ENCODE data around the gene GFM2.
"Not testable (repeated sequence)": the region's sequence is repeated elsewhere in the genome, so short reads cannot be mapped to it uniquely, and the experiment has no call there.

The GFM2 gene

GRCh38 chr5:74766849-74767578 is at the start of gene GFM2, which contains the start of gene NSA2:
GFM2 (minus strand) TSS chr5:74767117; CDS start chr5:74763742, 3,375 bp downstream.
NSA2 (plus strand) TSS chr5:74767249; CDS start chr5:74767361, 112 bp downstream.
- DNase-seq: peak; percentile 78 to 85 (median 82)

DNA sequence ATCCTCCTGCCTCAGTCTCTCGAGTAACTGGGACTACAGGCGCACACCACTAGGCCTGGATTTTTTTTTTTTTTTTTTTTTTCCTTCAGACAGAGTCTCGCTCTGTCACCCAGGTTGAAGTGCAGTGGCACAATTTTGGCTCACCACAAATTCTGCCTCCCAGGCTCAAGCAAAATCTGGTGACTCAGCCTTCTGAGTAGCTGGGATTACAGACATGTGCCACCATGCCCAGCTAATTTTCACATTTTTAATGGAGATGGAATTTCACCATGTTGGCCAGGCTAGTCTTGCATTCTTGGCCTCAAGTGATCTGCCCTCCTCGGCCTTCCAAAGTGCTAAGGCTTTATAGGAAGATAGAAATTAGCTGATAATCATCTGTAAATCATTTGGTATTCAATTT is 44.0 kb upstream of the GFM2 start:
- no peak for DNase-seq

- DNase-seq: no peak
These were observed 35.0 kb upstream of the GFM2 start for GRCh38 chr5:74801941-74802340.

- DNase-seq: no peak
These were observed 34.3 kb upstream of the GFM2 start for GRCh38 chr5:74801197-74801596.

- DNase-seq: no peak
These were observed 32.3 kb upstream of the GFM2 start for GRCh38 chr5:74798977-74799911.

DNA sequence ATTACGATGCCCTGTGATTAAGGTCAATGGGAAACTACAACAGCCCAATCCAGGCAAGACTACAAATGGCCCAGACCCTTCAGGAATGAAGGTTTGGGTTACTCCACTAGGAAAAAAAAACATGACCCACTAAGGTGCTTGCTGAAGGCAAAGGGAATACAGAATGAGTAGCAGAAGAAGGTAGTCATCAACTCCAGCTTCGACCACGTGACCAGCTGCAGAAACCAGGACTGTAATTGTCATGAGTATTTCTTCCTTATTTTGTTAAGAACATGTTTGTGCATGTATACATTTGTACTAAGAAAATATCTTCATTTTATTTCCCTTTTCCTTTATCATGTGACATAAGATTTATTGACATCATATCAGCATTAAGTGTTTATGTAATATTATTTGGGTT is 24.8 kb upstream of the GFM2 start:
- DNase-seq: not testable (repeated sequence)

GRCh38 chr5:74787424-74787823 is 20.5 kb upstream of the GFM2 start:
- no peak for DNase-seq

DNA sequence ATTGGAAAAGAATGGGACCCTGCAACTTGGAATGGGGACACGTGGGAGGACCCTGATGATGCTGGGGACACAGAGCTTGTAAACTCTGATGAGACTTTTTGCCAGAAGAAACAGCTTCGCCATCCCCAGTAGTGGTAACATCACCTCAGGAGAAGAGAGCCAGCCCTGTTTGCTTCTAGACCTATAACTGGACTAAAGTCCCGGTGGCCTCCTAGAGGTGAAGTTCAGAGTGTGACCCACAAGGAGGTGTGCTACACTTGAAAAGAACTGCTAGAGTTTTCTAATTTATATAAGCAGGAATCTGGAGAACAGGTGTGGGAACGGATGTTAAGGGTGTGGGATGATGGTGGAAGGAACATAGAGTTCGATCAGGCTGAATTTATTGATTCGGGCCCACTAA is 19.9 kb upstream of the GFM2 start:
- no peak for DNase-seq

DNA sequence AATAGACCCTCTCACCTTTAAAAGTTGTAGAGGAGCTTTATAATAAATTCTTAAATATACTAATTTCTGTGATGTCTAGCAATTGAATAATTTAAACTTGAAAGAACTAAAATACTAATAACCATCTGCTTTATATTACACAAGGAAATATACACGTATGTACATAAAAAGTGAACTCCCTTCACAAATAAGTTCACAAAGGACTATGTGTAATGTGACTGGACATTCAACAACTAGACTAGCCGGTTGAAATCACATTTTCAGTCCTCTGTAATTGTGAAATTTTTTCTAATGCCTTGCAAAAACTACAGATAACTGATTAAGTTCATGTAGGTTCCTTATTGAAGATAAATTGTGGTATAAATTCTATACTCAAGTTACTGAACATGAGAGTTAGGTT is 11.7 kb upstream of the GFM2 start:
- no peak for DNase-seq

GRCh38 chr5:74772359-74772758 is 5.4 kb upstream of the GFM2 start:
- DNase-seq: no peak

GRCh38 chr5:74767579-74767913 is 629 bp upstream of the GFM2 start:
- no peak for DNase-seq

- DNase-seq: no peak
These were observed 484 bp downstream of the GFM2 start for GRCh38 chr5:74766418-74766848.

DNA sequence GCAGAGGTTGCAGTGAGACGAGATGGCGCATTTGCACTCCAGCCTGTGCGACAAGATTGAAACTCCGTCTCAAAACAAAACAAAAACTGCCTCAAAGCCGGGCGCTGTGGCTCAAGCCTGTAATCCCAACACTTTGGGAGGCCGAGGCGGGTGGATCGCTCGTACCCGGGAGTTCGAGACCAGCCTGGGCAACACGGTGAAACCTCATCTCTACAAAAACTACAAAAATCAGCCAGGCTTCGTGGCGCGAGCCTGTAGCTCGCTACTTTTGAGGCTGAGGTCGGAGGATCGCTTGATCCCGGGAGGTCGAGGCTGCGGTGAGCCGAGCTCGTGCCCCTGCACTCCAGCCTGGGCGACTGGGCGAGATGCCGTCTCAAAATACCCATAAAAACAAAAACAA is 988 bp downstream of the GFM2 start:
- DNase-seq: no peak

- DNase-seq: no peak
These were observed 1.7 kb downstream of the GFM2 start for GRCh38 chr5:74765201-74765600.

- DNase-seq: no peak
These were observed 3.4 kb downstream of the GFM2 start for GRCh38 chr5:74763504-74763903.

DNA sequence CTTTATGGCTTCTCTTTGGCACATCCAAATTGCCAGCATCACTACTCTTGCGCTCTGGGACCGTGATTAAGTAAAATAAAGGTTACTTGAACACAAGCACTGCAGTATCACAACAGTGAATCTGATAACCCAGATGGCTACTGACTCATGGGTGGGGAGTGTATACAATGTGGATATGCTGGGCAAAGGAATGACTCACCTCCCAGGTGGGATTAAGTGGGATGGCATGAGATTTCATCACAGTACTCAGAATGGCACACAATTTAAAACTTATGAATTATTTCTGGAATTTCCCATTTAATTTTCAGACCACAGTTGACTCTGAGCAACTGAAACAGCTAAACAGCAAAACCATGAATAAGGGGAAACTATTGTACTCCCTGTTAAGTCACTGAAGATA is 4.3 kb downstream of the GFM2 start:
- no peak for DNase-seq

- DNase-seq: no peak
These were observed 5.7 kb downstream of the GFM2 start for GRCh38 chr5:74761241-74761640.

DNA sequence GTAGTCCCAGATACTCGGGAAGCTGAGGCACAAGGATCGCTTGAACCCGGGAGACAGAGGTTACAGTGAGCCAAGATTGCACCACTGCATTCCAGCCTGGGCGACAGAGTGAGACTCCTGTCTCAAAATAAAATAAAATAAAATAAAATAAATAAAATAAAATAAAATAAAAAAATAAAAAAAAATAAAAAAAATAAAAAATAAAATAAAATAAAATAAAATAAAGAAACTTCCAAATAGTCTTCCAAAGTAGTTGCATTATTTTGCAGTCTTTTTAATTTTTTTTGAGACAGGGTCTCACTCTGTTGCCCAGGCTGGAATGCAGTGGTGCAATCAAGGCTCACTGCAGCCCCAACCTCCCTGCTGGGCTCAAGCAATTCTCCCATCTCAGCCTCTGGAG is 18.2 kb downstream of the GFM2 start:
- not testable (repeated sequence) for DNase-seq

DNA sequence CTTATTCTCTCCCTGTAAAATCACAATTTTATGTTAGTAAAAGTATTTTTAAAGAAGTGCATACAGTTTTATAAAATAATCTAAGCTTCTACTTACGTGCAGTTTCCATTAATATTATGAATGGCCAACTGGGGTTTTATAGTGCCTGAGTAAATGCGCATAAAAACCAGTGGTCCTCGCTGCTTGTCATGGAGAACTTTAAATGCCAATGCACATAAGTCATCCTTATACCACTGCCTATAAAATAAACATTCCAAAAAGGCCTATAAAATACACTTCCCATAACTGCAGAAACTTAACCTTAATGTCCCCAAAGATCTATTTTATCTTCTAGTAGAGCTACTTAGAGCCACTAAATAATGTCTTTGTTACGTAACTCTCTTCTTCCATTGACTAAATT is 28.5 kb downstream of the GFM2 start:
- DNase-seq: no peak

- DNase-seq: no peak
These were observed 30.2 kb downstream of the GFM2 start for GRCh38 chr5:74736759-74737158.

- no peak for DNase-seq
These were observed 41.6 kb downstream of the GFM2 start for GRCh38 chr5:74725331-74725730.

DNA sequence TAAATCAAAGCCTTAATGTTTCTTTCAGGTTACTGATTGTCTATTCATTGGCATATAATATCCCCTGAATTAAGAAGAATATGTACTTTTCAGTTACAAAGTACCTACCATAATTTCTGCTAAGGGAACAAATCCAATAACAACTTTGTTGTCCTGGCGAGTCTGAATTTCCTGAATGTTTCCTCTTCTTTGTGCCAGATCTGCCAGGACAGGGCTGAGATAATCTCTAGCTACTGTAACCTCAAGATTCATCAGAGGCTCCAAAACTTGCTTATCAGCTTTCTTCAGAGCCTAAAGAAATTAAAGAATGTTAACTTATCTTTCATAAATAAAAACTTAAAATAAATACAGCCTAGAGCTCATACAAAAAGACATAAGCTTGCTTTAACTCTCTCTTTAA is 44.6 kb downstream of the GFM2 start:
- DNase-seq: no peak

DNA sequence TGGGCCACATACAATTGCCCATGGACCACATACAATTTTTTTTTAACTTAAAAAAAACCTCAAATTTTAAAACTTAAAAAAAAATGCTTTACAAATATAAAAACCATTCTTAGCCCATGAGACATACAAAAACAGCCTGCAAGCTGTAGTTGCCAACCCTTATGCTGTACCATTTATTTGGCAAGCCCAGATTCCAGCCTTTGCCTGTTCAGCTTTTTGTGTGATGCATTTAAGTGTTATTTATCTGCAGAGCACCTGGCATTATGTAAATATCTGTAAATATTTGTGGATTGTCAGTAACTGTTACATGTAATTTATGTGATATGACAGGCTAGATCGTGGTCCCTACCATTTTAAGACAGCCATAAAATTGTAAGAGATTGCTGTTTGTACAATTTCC is 49.3 kb downstream of the GFM2 start:
- no peak for DNase-seq

DNA sequence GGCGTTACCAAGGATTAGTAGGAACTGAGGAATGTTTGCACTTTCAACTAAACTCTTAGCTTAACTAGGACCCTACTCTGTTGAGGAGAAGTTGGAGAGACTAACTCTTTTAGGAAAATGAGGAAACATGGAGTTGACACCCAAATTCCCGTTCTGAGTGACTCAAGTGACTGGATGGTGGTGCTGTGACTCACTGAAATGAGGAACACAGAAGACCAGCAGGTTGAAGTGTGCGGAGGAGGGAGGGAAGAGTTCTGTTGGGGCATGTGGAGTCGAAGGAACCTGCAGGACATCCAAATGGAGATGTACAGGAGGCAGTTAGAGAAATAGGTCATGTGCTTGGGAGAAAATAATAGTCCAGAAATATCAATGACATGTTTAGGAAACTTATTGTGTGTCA is 73.7 kb downstream of the GFM2 start:
- no peak for DNase-seq
